ENCODE data around the gene WDFY2. TPM values are rescaled to one million over a fixed set of nuclear protein-coding genes. Genes with fewer than 3 reads are reported as not detected.

WDFY2 gene
- total and polyA plus RNA-seq, 10 of the 15 experiments (the other 5 are each of a cell fraction or from before 2014, with no cell fraction given): 2.1 to 13.0 (median 8.1) TPM

- TF ChIP-seq SIX5 (IDR thresholded peaks at IDR 0.05; ENCODE audit: low read depth, low read length, severe bottlenecking) (no peak), CREM (IDR thresholded peaks at IDR 0.05; ENCODE audit: low read depth) (peak; percentile 69), ZNF592 (IDR thresholded peaks at IDR 0.05) (no peak), FOXM1 (IDR thresholded peaks at IDR 0.05; ENCODE audit: low read depth, low read length) (no peak), CBX3 (IDR thresholded peaks at IDR 0.05; ENCODE audit: borderline replicate concordance, low read depth) (no peak), RFX5 (IDR thresholded peaks at IDR 0.05; ENCODE audit: low read depth, low read length) (no peak), GABPA (IDR thresholded peaks at IDR 0.05; ENCODE audit: low read depth) (no peak), TCF7 (IDR thresholded peaks at IDR 0.05; ENCODE audit: borderline replicate concordance) (no peak), SRF (IDR thresholded peaks at IDR 0.05; ENCODE audit: low read depth in 2 of 2, low read length in 2 of 2) (peak in 1 of 2 experiments; percentile 27; a peak in 1 of 4 replicates), NFXL1 (IDR thresholded peaks at IDR 0.05; ENCODE audit: borderline replicate concordance) (no peak), ZZZ3 (IDR thresholded peaks at IDR 0.05; ENCODE audit: control insufficient read depth, insufficient read length, low read depth) (no peak), ETV6 (conservative IDR thresholded peaks at IDR 0.05 in 1 of 2, IDR thresholded peaks at IDR 0.05 in 1 of 2; ENCODE audit: borderline replicate concordance in 1 of 2, low read depth in 1 of 2) (peak in 1 of 2 experiments; percentile 65; a peak in 2 of 4 replicates), HDGF (IDR thresholded peaks at IDR 0.05) (peak; percentile 98)
- TF ChIP-seq, protein P1, sequence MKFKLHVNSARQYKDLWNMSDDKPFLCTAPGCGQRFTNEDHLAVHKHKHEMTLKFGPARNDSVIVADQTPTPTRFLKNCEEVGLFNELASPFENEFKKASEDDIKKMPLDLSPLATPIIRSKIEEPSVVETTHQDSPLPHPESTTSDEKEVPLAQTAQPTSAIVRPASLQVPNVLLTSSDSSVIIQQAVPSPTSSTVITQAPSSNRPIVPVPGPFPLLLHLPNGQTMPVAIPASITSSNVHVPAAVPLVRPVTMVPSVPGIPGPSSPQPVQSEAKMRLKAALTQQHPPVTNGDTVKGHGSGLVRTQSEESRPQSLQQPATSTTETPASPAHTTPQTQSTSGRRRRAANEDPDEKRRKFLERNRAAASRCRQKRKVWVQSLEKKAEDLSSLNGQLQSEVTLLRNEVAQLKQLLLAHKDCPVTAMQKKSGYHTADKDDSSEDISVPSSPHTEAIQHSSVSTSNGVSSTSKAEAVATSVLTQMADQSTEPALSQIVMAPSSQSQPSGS (IDR thresholded peaks at IDR 0.05; ENCODE audit: low read length): no peak
- TF ChIP-seq, protein P2, sequence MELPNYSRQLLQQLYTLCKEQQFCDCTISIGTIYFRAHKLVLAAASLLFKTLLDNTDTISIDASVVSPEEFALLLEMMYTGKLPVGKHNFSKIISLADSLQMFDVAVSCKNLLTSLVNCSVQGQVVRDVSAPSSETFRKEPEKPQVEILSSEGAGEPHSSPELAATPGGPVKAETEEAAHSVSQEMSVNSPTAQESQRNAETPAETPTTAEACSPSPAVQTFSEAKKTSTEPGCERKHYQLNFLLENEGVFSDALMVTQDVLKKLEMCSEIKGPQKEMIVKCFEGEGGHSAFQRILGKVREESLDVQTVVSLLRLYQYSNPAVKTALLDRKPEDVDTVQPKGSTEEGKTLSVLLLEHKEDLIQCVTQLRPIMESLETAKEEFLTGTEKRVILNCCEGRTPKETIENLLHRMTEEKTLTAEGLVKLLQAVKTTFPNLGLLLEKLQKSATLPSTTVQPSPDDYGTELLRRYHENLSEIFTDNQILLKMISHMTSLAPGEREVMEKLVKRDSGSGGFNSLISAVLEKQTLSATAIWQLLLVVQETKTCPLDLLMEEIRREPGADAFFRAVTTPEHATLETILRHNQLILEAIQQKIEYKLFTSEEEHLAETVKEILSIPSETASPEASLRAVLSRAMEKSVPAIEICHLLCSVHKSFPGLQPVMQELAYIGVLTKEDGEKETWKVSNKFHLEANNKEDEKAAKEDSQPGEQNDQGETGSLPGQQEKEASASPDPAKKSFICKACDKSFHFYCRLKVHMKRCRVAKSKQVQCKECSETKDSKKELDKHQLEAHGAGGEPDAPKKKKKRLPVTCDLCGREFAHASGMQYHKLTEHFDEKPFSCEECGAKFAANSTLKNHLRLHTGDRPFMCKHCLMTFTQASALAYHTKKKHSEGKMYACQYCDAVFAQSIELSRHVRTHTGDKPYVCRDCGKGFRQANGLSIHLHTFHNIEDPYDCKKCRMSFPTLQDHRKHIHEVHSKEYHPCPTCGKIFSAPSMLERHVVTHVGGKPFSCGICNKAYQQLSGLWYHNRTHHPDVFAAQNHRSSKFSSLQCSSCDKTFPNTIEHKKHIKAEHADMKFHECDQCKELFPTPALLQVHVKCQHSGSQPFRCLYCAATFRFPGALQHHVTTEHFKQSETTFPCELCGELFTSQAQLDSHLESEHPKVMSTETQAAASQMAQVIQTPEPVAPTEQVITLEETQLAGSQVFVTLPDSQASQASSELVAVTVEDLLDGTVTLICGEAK (IDR thresholded peaks at IDR 0.05; ENCODE audit: borderline replicate concordance): no peak; the same call in 1 of the 2 replicates
- TF ChIP-seq, protein P3, sequence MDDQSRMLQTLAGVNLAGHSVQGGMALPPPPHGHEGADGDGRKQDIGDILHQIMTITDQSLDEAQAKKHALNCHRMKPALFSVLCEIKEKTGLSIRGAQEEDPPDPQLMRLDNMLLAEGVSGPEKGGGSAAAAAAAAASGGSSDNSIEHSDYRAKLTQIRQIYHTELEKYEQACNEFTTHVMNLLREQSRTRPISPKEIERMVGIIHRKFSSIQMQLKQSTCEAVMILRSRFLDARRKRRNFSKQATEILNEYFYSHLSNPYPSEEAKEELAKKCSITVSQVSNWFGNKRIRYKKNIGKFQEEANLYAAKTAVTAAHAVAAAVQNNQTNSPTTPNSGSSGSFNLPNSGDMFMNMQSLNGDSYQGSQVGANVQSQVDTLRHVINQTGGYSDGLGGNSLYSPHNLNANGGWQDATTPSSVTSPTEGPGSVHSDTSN (IDR thresholded peaks at IDR 0.05; ENCODE audit: insufficient replicate concordance, low read depth, low read length): no peak
These were observed at the start of gene WDFY2 (continued) for GRCh38 chr13:51583875-51584730.

Measured in GM12878 (cell line).